Measurements from ENCODE around the gene NRG2.

DNA sequence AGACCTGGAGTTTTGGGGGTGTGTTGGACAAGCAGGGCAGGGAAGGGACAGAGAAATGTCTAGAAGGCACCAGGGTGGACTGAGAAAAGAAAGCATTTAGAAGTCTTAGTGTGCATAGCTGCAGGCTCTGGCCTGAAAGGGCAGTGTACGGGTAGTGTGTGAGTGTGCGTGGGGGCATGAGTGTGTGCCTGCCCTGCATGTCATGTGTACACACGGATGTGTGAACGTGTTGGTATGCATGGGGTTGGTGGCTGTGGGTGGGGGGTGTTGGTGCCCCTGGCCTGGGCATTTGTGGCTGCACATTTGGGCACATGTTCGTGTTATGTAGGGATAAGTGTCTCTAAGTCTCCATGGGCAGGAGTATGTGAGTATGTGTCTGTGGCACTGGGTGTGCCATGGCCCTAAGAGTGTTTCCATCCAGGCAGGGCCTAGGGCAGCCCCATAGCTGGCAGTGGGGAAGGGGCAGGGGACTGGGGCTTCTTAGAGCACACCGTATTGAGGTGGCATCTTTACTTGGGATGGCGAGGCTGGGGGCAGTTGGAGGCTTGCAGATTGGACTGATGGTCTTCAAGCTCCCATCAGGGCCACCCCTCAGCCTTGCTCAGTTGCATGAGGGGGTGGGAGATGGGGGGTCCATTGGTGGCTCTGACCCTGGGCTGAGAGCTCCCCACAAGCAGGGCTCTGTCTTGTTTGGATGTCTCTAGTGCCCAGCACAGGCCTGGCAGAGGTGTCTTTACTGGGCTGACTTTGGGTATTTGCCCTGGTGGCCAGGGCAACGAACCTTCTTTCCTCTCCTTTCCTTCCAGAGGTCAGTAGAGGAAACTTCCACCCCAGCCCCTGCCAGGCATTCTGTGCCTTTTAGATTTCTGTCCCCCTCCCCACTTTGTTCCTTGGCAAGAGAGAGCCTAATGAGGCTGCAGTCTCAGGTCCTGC is 232.5 kb downstream of the NRG2 start:
- TF ChIP-seq, protein P1, sequence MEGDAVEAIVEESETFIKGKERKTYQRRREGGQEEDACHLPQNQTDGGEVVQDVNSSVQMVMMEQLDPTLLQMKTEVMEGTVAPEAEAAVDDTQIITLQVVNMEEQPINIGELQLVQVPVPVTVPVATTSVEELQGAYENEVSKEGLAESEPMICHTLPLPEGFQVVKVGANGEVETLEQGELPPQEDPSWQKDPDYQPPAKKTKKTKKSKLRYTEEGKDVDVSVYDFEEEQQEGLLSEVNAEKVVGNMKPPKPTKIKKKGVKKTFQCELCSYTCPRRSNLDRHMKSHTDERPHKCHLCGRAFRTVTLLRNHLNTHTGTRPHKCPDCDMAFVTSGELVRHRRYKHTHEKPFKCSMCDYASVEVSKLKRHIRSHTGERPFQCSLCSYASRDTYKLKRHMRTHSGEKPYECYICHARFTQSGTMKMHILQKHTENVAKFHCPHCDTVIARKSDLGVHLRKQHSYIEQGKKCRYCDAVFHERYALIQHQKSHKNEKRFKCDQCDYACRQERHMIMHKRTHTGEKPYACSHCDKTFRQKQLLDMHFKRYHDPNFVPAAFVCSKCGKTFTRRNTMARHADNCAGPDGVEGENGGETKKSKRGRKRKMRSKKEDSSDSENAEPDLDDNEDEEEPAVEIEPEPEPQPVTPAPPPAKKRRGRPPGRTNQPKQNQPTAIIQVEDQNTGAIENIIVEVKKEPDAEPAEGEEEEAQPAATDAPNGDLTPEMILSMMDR (IDR thresholded peaks at IDR 0.05; ENCODE audit: extremely low read depth in 1 of 2, insufficient read depth in 1 of 2, low read depth in 1 of 2, low read length in 2 of 2), result no peak
- no peak for TF ChIP-seq POLR2A (IDR thresholded peaks at IDR 0.05; ENCODE audit: low read depth, low read length)
- no peak for TF ChIP-seq POLR2AphosphoS5 (IDR thresholded peaks at IDR 0.05; ENCODE audit: insufficient read depth, low read depth, low read length)
- no peak for TF ChIP-seq EZH2 (IDR thresholded peaks at IDR 0.05; ENCODE audit: borderline replicate concordance, low read depth, low read length, severe bottlenecking)
- TF ChIP-seq, protein P2, sequence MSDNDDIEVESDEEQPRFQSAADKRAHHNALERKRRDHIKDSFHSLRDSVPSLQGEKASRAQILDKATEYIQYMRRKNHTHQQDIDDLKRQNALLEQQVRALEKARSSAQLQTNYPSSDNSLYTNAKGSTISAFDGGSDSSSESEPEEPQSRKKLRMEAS (IDR thresholded peaks at IDR 0.05; ENCODE audit: insufficient read depth, insufficient read length), result no peak
- TF ChIP-seq MYC (IDR thresholded peaks at IDR 0.05; ENCODE audit: low read depth, low read length), result no peak
- no peak for TF ChIP-seq JUN (IDR thresholded peaks at IDR 0.05; ENCODE audit: borderline replicate concordance, insufficient read depth, insufficient read length, low read depth)
- TF ChIP-seq GATA2 (IDR thresholded peaks at IDR 0.05; ENCODE audit: insufficient read depth, insufficient read length, low read depth, low read length), result no peak

Measured in endothelial cell of umbilical vein (primary cell).